ENCODE measurements around the gene NRCAM. TPM values are rescaled to one million over a fixed set of nuclear protein-coding genes. Genes with fewer than 3 reads are reported as not detected.

NRCAM gene
- total RNA-seq, 1 donor from 2014 or later = 9.5 TPM

DNA sequence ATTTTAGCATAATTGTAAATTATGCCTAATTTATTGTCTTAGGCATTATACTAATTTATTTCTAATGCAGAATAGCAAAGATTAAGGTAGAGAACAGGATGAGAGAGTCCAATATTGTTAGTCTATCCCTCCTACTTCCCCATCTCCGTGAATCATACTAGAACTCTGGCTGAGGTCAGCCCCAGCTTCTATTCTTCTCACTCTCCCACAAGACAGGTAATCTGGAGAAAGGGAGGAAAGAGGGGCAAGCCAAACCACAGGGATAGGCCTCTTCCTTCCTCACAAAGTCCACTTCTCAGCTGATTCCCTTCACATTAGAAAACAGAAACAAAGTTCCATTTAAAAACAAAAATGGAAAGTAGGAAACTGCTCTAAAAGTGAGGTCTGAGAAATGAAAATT, 208.6 kb downstream of the NRCAM start:
- H3K27me3 Mint-ChIP-seq (ENCODE audit: low read depth) = no peaks in the 10 kb centered on the region
- H3K9me3 Mint-ChIP-seq (ENCODE audit: low read depth) = peaks cover 2% of the 10 kb centered on the region
- no peak for DNase-seq (ENCODE audit: low spot score)
- H3K4me1 Mint-ChIP-seq (ENCODE audit: low read depth) = peaks cover 17% of the 10 kb centered on the region
- TF ChIP-seq, protein P1, sequence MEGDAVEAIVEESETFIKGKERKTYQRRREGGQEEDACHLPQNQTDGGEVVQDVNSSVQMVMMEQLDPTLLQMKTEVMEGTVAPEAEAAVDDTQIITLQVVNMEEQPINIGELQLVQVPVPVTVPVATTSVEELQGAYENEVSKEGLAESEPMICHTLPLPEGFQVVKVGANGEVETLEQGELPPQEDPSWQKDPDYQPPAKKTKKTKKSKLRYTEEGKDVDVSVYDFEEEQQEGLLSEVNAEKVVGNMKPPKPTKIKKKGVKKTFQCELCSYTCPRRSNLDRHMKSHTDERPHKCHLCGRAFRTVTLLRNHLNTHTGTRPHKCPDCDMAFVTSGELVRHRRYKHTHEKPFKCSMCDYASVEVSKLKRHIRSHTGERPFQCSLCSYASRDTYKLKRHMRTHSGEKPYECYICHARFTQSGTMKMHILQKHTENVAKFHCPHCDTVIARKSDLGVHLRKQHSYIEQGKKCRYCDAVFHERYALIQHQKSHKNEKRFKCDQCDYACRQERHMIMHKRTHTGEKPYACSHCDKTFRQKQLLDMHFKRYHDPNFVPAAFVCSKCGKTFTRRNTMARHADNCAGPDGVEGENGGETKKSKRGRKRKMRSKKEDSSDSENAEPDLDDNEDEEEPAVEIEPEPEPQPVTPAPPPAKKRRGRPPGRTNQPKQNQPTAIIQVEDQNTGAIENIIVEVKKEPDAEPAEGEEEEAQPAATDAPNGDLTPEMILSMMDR (IDR thresholded peaks at IDR 0.05) = no peak
- H3K4me3 Mint-ChIP-seq (ENCODE audit: unreplicated experiment) = no peak overlapping the region
- no peak overlapping the region for H3K27ac Mint-ChIP-seq (ENCODE audit: unreplicated experiment)
- H3K36me3 Mint-ChIP-seq (ENCODE audit: low read depth) = no peaks in the 10 kb centered on the region

DNA sequence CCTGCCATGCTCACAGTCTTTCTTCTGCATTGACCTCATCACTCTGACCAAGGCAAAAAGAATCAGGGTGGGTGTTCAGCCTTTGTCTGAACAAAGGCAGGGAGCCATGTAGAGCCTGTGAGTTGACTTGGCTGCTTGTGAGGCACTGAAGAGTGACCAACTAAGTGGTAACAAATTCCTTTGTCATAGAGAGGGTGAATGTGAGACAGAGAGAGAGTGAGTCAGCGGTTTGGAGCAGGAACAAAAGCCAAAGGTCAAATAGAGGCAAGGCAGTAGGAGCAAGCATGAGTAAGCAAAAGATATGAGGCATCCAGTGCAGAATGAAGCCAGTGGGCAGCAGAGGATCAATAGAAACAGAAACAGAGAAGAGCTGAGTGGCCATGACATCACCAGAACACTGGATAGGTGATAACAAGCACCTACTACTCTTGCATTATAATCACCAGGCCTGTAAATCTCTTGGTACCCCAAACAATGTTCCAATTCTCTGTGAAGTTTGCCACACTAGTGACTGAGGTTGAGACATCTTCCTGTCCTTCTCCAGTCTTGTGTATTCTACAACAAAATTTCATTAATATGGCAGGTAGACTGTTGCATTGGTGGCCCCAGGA, 209.9 kb downstream of the NRCAM start:
- peaks cover 13% of the 10 kb centered on the region for H3K4me1 Mint-ChIP-seq (ENCODE audit: low read depth)
- no peak for DNase-seq (ENCODE audit: low spot score)
- H3K9me3 Mint-ChIP-seq (ENCODE audit: low read depth) = peaks cover 2% of the 10 kb centered on the region
- no peak overlapping the region for H3K4me3 Mint-ChIP-seq (ENCODE audit: unreplicated experiment)
- no peaks in the 10 kb centered on the region for H3K36me3 Mint-ChIP-seq (ENCODE audit: low read depth)
- H3K27me3 Mint-ChIP-seq (ENCODE audit: low read depth) = no peaks in the 10 kb centered on the region
- no peak overlapping the region for H3K27ac Mint-ChIP-seq (ENCODE audit: unreplicated experiment)
- TF ChIP-seq, protein P1 (IDR thresholded peaks at IDR 0.05) = peak; percentile 16

DNA sequence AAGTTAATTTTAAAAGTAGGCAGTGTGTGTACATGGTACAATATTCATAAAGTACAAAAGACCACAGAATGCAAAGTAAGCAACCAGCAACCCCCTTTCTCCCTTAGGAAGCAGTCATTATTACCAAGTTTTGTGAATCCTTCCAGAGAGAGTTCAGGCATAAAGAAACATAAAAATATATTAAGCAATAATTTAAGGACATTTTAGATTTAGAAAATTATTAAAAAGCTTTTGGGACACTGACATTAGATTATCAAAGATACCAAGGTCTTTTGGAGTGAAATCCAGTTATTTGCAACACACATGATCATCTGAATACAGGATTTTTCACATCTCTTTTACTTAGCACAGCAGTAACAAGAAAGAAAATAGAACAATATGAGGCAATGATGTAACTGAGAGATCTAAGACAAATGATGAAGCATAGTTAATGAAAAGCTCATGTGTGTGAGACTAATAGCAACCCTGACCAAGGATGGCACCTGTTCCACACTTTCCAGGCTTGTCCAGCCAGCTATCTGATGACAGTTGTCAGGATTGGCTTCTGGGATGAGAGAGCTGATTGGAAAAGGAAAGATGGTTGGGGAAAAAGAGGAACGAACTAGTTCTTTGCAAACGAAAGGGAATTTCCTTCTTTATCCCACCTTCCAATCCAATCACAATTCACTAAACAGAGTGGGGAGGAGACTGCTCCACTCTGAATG, 210.6 kb downstream of the NRCAM start:
- peaks cover 2% of the 10 kb centered on the region for H3K9me3 Mint-ChIP-seq (ENCODE audit: low read depth)
- H3K4me3 Mint-ChIP-seq (ENCODE audit: unreplicated experiment) = no peak overlapping the region
- H3K27ac Mint-ChIP-seq (ENCODE audit: unreplicated experiment) = no peak overlapping the region
- H3K27me3 Mint-ChIP-seq (ENCODE audit: low read depth) = no peaks in the 10 kb centered on the region
- peaks cover 2% of the 10 kb centered on the region for H3K36me3 Mint-ChIP-seq (ENCODE audit: low read depth)
- TF ChIP-seq, protein P1 (IDR thresholded peaks at IDR 0.05) = no peak
- no peak for DNase-seq (ENCODE audit: low spot score)
- peaks cover 13% of the 10 kb centered on the region for H3K4me1 Mint-ChIP-seq (ENCODE audit: low read depth)

DNA sequence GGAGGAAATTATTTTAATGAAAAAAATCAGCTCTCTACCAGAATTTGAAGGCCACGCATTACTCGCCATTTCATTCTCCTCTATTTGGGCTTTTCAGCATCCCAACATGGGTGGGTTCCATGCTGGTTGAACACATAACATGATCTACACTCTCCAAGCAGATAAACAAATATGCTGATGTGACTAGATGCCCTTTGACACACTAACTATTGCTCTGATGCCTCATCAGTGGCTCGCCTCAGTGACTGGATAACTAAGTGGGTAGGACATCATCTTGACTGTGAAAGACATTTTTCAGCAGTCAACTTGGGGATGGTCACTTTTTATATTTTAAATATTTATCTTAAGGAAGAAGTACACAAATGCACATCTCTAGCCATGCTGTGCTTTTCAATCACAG, 212.1 kb downstream of the NRCAM start:
- DNase-seq (ENCODE audit: low spot score) = no peak
- no peaks in the 10 kb centered on the region for H3K27me3 Mint-ChIP-seq (ENCODE audit: low read depth)
- H3K27ac Mint-ChIP-seq (ENCODE audit: unreplicated experiment) = no peak overlapping the region
- H3K4me1 Mint-ChIP-seq (ENCODE audit: low read depth) = peaks cover 13% of the 10 kb centered on the region
- H3K36me3 Mint-ChIP-seq (ENCODE audit: low read depth) = peaks cover 4% of the 10 kb centered on the region
- H3K9me3 Mint-ChIP-seq (ENCODE audit: low read depth) = peaks cover 2% of the 10 kb centered on the region
- TF ChIP-seq, protein P1 (IDR thresholded peaks at IDR 0.05) = no peak
- H3K4me3 Mint-ChIP-seq (ENCODE audit: unreplicated experiment) = no peak overlapping the region

DNA sequence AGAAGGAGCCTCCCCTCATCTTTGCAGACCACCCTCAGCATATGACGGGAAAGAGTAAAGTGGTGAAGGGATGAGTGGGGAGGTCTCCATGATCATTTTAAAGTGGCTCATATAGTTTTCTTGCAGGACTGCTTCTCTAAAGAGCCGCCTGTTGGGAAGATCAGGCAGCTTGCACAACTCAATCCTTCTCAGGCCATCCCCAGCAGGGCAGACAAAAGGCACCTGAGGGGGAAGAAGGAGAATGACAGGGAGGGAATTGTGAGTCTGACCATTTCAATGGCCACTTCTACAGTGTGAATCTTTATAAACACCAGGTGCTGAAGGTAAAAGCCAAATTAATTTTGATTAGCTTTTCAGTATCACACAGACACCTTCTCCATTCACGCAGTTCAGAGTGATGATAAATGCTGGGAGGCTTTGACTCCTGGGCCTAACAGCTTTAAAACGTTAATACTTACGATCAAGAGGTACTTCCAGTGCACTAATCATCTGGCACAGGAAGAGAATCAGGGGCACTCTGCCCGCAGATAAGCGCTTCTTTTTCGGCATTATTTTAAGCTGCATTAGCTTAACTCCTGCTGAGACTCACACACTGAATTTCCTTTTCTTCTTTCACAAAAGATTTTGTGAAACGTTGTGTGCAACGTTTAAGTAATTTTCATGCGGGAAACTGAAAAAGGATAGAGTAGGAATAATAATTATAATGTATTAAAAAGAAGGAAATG, 216.6 kb downstream of the NRCAM start:
- TF ChIP-seq, protein P1 (IDR thresholded peaks at IDR 0.05) = no peak
- no peaks in the 10 kb centered on the region for H3K27me3 Mint-ChIP-seq (ENCODE audit: low read depth)
- peaks cover 4% of the 10 kb centered on the region for H3K36me3 Mint-ChIP-seq (ENCODE audit: low read depth)
- DNase-seq (ENCODE audit: low spot score) = no peak
- H3K4me3 Mint-ChIP-seq (ENCODE audit: unreplicated experiment) = no peak overlapping the region
- no peaks in the 10 kb centered on the region for H3K9me3 Mint-ChIP-seq (ENCODE audit: low read depth)
- peaks cover 13% of the 10 kb centered on the region for H3K4me1 Mint-ChIP-seq (ENCODE audit: low read depth)
- no peak overlapping the region for H3K27ac Mint-ChIP-seq (ENCODE audit: unreplicated experiment)
